Measurements from ENCODE around the gene MIA.
"Not testable (repeated sequence)": the region's sequence is repeated elsewhere in the genome, so short reads cannot be mapped to it uniquely, and the experiment has no call there.

The MIA gene

GRCh38 chr19:40774916-40775631 lies at the start of gene MIA:
Gene MIA (plus strand): TSS chr19:40775521. CDS start chr19:40775543, 22 bp downstream.
- DNase-seq, result no peak

GRCh38 chr19:40726279-40726678 lies 49.0 kb upstream of the MIA start:
- DNase-seq, result no peak

- DNase-seq, result not testable (repeated sequence)
These were observed 45.3 kb upstream of the MIA start for GRCh38 chr19:40730065-40730464.

- not testable (repeated sequence) for DNase-seq
These were observed 43.0 kb upstream of the MIA start for GRCh38 chr19:40732304-40732703.

- no peak for DNase-seq
These were observed 42.2 kb upstream of the MIA start for GRCh38 chr19:40733149-40733548.

GRCh38 chr19:40735013-40735771 lies 40.1 kb upstream of the MIA start:
- DNase-seq, result no peak

GRCh38 chr19:40736661-40737060 lies 38.7 kb upstream of the MIA start:
- no peak for DNase-seq

GRCh38 chr19:40737102-40737644 lies 38.1 kb upstream of the MIA start:
- no peak for DNase-seq

GRCh38 chr19:40739030-40739839 lies 36.1 kb upstream of the MIA start:
- DNase-seq, result no peak

- DNase-seq, result no peak
These were observed 35.2 kb upstream of the MIA start for GRCh38 chr19:40739871-40740703.

GRCh38 chr19:40740747-40741146 lies 34.6 kb upstream of the MIA start:
- no peak for DNase-seq

GRCh38 chr19:40741527-40742390 lies 33.6 kb upstream of the MIA start:
- peak; percentile 30 for DNase-seq

- DNase-seq, result no peak
These were observed 32.8 kb upstream of the MIA start for GRCh38 chr19:40742477-40742876.

GRCh38 chr19:40742886-40743285 lies 32.4 kb upstream of the MIA start:
- DNase-seq, result no peak

- DNase-seq, result no peak
These were observed 31.4 kb upstream of the MIA start for GRCh38 chr19:40743926-40744325.

GRCh38 chr19:40744554-40745401 lies 30.5 kb upstream of the MIA start:
- DNase-seq, result peak; percentile 38

GRCh38 chr19:40745402-40745780 lies 29.9 kb upstream of the MIA start:
- no peak for DNase-seq

- no peak for DNase-seq
These were observed 27.8 kb upstream of the MIA start for GRCh38 chr19:40747536-40747935.

GRCh38 chr19:40750058-40750873 lies 25.1 kb upstream of the MIA start, which contains the start of gene ACTMAP:
Gene ACTMAP (minus strand): TSS chr19:40750477. CDS start chr19:40749803, 674 bp downstream.
- peak; percentile 100 for DNase-seq

Measured in hematopoietic multipotent progenitor cell treated with erythropoietin and hydrocortisone succinate and interleukin-3 and kit ligand, for 6 days (in vitro differentiated cells).